ENCODE measurements around the gene TMEM80. TPM values are rescaled to one million over a fixed set of nuclear protein-coding genes. Genes with fewer than 3 reads are reported as not detected.
"Not testable (repeated sequence)": the region's sequence is repeated elsewhere in the genome, so short reads cannot be mapped to it uniquely, and the experiment has no call there.

Gene TMEM80
- total RNA-seq, 6 donors from 2014 or later = 28.6 to 62.9 (median 36.1) TPM

- H3K27ac ChIP-seq = no peak overlapping the region
- 94 to 96% methylated on average over 27 to 30 of the region's 30 CpGs for WGBS, 2 donors
- H3K4me1 ChIP-seq = no peaks in the 10 kb centered on the region
- no peak overlapping the region for H3K4me3 ChIP-seq
- no peaks in the 10 kb centered on the region for H3K27me3 ChIP-seq
- H3K36me3 ChIP-seq = peaks cover 7 to 80% (median 47%) of the 10 kb centered on the region in 4 donors
- ATAC-seq (ENCODE audit: low FRiP score in 2 of 2) = no peak
- DNase-seq = peak in 1 of 2 donors; percentile 58
- TF ChIP-seq, protein P1, sequence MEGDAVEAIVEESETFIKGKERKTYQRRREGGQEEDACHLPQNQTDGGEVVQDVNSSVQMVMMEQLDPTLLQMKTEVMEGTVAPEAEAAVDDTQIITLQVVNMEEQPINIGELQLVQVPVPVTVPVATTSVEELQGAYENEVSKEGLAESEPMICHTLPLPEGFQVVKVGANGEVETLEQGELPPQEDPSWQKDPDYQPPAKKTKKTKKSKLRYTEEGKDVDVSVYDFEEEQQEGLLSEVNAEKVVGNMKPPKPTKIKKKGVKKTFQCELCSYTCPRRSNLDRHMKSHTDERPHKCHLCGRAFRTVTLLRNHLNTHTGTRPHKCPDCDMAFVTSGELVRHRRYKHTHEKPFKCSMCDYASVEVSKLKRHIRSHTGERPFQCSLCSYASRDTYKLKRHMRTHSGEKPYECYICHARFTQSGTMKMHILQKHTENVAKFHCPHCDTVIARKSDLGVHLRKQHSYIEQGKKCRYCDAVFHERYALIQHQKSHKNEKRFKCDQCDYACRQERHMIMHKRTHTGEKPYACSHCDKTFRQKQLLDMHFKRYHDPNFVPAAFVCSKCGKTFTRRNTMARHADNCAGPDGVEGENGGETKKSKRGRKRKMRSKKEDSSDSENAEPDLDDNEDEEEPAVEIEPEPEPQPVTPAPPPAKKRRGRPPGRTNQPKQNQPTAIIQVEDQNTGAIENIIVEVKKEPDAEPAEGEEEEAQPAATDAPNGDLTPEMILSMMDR (IDR thresholded peaks at IDR 0.05) = no peak
- TF ChIP-seq EP300 (IDR thresholded peaks at IDR 0.05) (no peak), POLR2AphosphoS5 (IDR thresholded peaks at IDR 0.05) (no peak), POLR2A (IDR thresholded peaks at IDR 0.05) (no peak)
- no peaks in the 10 kb centered on the region for H3K9me3 ChIP-seq
Measured at GRCh38 chr11:686451-687243, 9.0 kb upstream of the TMEM80 start.

DNA sequence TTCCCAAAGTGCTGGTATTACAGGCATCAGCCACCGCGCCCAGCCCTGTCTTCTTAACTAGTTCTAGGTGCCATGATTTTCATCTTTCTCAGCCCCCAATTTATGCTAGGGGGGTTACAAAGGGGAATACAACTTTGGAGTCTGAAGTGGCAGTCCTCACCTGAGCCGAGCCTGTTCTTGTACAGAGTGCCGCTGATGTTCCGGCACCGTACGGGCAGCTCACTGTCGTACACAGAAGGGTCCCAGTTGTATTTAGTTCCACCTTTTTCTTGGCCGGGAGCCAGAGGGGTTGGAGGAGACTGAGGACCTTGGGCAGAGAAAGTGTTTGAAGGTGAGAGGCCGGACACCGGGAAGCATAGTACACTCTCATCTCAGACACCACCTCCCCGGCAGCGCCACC lies 7.9 kb upstream of the TMEM80 start:
- no peaks in the 10 kb centered on the region for H3K27me3 ChIP-seq
- no peak overlapping the region for H3K27ac ChIP-seq
- H3K9me3 ChIP-seq = no peaks in the 10 kb centered on the region
- H3K4me1 ChIP-seq = peaks cover 0 to under 1% (median 0%) of the 10 kb centered on the region in 4 donors
- ATAC-seq (ENCODE audit: low FRiP score in 2 of 2) = no peak
- peaks cover 7 to 70% (median 43%) of the 10 kb centered on the region in 4 donors for H3K36me3 ChIP-seq
- H3K4me3 ChIP-seq = no peak overlapping the region
- WGBS, 2 donors = 94 to 96% methylated on average over 13 of the region's 13 CpGs
- no peak for TF ChIP-seq POLR2AphosphoS5 (IDR thresholded peaks at IDR 0.05)
- TF ChIP-seq, protein P1 (IDR thresholded peaks at IDR 0.05) = no peak
- no peak for TF ChIP-seq EP300 (IDR thresholded peaks at IDR 0.05)
- TF ChIP-seq POLR2A (IDR thresholded peaks at IDR 0.05) = no peak
- no peak for DNase-seq

- ATAC-seq (ENCODE audit: low FRiP score in 2 of 2) (no peak), DNase-seq (no peak)
- H3K27ac ChIP-seq = no peak overlapping the region
- no peak for TF ChIP-seq EP300 (IDR thresholded peaks at IDR 0.05)
- TF ChIP-seq, protein P1 (IDR thresholded peaks at IDR 0.05) = no peak
- no peak for TF ChIP-seq POLR2A (IDR thresholded peaks at IDR 0.05)
- TF ChIP-seq POLR2AphosphoS5 (IDR thresholded peaks at IDR 0.05) = no peak
- WGBS, 2 donors = 76 to 79% methylated on average over 7 to 9 of the region's 9 CpGs
- no peaks in the 10 kb centered on the region for H3K27me3 ChIP-seq
- peaks cover 0 to 63% (median 39%) of the 10 kb centered on the region in 4 donors for H3K36me3 ChIP-seq
- H3K4me3 ChIP-seq = no peak overlapping the region
- H3K9me3 ChIP-seq = no peaks in the 10 kb centered on the region
- H3K4me1 ChIP-seq = peaks cover 6 to 10% (median 7%) of the 10 kb centered on the region in 4 donors
Measured at GRCh38 chr11:688681-689080, 6.9 kb upstream of the TMEM80 start.

GRCh38 chr11:689625-690024 lies 6.0 kb upstream of the TMEM80 start:
- no peak overlapping the region for H3K27ac ChIP-seq
- peaks cover 0 to 54% (median 32%) of the 10 kb centered on the region in 4 donors for H3K36me3 ChIP-seq
- ATAC-seq (ENCODE audit: low FRiP score in 2 of 2) (no peak), DNase-seq (peak in 1 of 2 donors; percentile 35)
- H3K4me1 ChIP-seq = peaks cover 14 to 19% (median 16%) of the 10 kb centered on the region in 4 donors
- no peaks in the 10 kb centered on the region for H3K27me3 ChIP-seq
- H3K9me3 ChIP-seq = no peaks in the 10 kb centered on the region
- H3K4me3 ChIP-seq = no peak overlapping the region
- TF ChIP-seq POLR2A (IDR thresholded peaks at IDR 0.05) (no peak), EP300 (IDR thresholded peaks at IDR 0.05) (no peak), POLR2AphosphoS5 (IDR thresholded peaks at IDR 0.05) (no peak)
- TF ChIP-seq, protein P1 (IDR thresholded peaks at IDR 0.05) = no peak
- 60 to 81% methylated on average over 7 of the region's 7 CpGs for WGBS, 2 donors

GRCh38 chr11:690244-690643 lies 5.4 kb upstream of the TMEM80 start:
- WGBS, 2 donors = 92 to 98% methylated on average over 3 of the region's 3 CpGs
- not testable (repeated sequence) for H3K27me3 ChIP-seq; ATAC-seq (ENCODE audit: low FRiP score in 2 of 2); H3K4me3 ChIP-seq; H3K9me3 ChIP-seq; H3K27ac ChIP-seq; DNase-seq
- Histone ChIP-seq H3K36me3 (peaks cover 0 to 47% (median 27%) of the 10 kb centered on the region in 4 donors), H3K4me1 (peaks cover 14 to 21% (median 17%) of the 10 kb centered on the region in 4 donors)
